ENCODE results near the gene SMIM12.

Gene SMIM12

GRCh38 chr1:34871443-34872132, 12.0 kb upstream of the SMIM12 start:
- no peak for DNase-seq

GRCh38 chr1:34870395-34870794, 10.8 kb upstream of the SMIM12 start:
- no peak for DNase-seq

- DNase-seq: no peak
Observed at GRCh38 chr1:34869760-34870159, 10.2 kb upstream of the SMIM12 start.

- DNase-seq: no peak
Observed at GRCh38 chr1:34868230-34869049, 8.9 kb upstream of the SMIM12 start.

GRCh38 chr1:34867415-34867814, 7.9 kb upstream of the SMIM12 start:
- DNase-seq: no peak

GRCh38 chr1:34866762-34867109, 7.2 kb upstream of the SMIM12 start:
- DNase-seq: no peak

- peak; percentile 88 for DNase-seq
Observed at GRCh38 chr1:34865981-34866761, 6.6 kb upstream of the SMIM12 start.

GRCh38 chr1:34865573-34865972, 6.0 kb upstream of the SMIM12 start:
- no peak for DNase-seq

- peak; percentile 41 for DNase-seq
Observed at GRCh38 chr1:34864759-34865158, 5.2 kb upstream of the SMIM12 start.

GRCh38 chr1:34863501-34863900, 4.0 kb upstream of the SMIM12 start:
- no peak for DNase-seq

GRCh38 chr1:34858901-34859445, 576 bp downstream of the SMIM12 start:
- peak; percentile 34 for DNase-seq

- no peak for DNase-seq
Observed at GRCh38 chr1:34856697-34857096, 2.9 kb downstream of the SMIM12 start.

GRCh38 chr1:34852677-34853217, 6.8 kb downstream of the SMIM12 start:
- peak; percentile 97 for DNase-seq

- no peak for DNase-seq
Observed at GRCh38 chr1:34851431-34852105, 8.0 kb downstream of the SMIM12 start.

GRCh38 chr1:34850382-34850781, 9.2 kb downstream of the SMIM12 start:
- DNase-seq: no peak

GRCh38 chr1:34847094-34847493, 12.5 kb downstream of the SMIM12 start:
- no peak for DNase-seq

- DNase-seq: no peak
Observed at GRCh38 chr1:34846265-34846664, 13.3 kb downstream of the SMIM12 start.

- peak; percentile 91 for DNase-seq
Observed at GRCh38 chr1:34845131-34845901, 14.2 kb downstream of the SMIM12 start.

- no peak for DNase-seq
Observed at GRCh38 chr1:34844252-34844634, 15.3 kb downstream of the SMIM12 start.

- DNase-seq: peak; percentile 75
Observed at GRCh38 chr1:34843392-34844251, 15.9 kb downstream of the SMIM12 start.

- peak; percentile 31 for DNase-seq
Observed at GRCh38 chr1:34842952-34843371, 16.6 kb downstream of the SMIM12 start.

All from hematopoietic multipotent progenitor cell treated with erythropoietin and hydrocortisone succinate and interleukin-3 and kit ligand, for 4 days (in vitro differentiated cells).